Measurements from ENCODE around the gene MALAT1.

Gene MALAT1

GRCh38 chr11:65540290-65541092 is 41.6 kb downstream of the MALAT1 start:
- DNase-seq = peak; percentile 88

DNA sequence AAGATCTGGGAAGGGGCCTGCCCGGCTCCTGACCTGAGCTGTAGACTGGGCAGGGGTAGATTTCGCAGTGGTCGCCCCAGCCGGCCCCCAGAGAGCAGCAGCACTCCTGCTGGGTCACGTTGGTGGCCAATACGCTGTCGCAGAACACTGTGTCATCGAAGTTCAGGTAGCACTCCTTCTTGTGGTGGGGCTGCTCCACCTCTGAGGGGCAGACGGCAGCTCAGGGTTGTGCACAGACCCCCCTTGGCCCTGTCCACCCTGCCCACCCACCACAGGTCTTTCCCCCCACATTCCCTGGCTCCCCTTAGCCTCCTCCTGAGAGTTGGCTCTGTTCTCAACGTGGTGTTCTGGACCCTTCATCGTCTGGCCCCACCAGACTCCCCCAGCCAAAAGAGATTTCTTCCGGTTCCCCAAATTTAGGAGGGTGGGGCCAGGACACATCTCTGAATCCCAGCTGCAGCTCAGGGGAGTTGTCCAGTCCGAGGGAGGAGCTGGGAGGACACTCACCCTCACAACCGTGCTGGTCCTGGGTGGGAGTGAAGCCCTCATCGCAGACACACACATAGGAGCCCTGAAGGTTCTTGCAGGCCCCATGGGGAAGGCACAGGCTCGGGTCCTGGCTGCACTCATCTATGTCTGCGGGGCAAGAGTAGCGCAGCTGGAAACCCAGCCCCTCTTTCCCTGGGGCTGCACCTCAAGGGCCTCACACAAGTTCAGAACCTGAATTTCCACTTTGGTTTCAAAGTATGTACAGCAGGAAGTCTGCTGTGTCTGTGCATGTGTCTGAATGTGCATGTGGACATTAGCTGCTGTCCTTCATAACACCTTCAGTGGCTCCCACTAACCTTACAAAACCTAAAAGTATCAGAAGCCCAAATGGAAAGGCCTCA is 42.5 kb downstream of the MALAT1 start:
- DNase-seq = no peak

GRCh38 chr11:65542738-65543390 is 44.0 kb downstream of the MALAT1 start:
- no peak for DNase-seq

GRCh38 chr11:65545853-65546216 is 47.0 kb downstream of the MALAT1 start:
- no peak for DNase-seq

DNA sequence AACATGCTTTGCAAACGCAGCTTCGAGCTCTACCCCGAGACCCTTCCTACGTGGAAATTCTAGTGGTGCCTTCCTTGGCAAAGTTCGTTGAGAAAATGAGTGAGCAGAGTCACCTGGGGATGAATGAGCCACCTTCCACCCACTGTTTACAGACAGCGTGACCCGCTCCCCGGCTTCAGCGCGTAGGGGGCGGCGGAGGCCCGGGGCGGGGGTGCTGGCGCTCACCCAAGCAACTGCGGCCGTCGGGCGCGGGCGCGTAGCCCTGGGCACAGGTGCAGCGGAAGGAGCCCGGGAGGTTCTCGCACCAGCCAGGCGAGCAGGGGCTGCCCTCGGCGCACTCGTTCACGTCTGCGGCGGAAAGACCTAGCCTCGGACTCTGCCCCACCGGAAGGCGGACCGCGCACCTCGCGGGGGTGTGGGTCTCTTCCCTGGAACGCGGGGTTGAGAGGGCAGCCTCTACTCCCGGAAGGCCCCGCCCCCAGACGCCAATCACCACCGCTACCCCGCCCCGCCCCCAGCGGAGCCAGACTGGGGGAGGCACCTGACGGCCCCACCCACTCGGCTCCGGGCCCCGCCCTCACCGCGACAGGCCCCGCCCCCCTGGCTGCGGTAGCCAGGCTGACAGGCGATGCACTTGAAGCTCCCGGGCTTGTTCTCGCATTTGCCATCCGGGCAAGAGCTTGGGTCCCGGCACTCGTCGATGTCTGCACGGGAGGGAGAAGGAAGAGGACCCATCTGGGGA is 47.5 kb downstream of the MALAT1 start:
- DNase-seq = no peak

- no peak for DNase-seq
Measured at GRCh38 chr11:65547446-65548125, 48.7 kb downstream of the MALAT1 start.

DNA sequence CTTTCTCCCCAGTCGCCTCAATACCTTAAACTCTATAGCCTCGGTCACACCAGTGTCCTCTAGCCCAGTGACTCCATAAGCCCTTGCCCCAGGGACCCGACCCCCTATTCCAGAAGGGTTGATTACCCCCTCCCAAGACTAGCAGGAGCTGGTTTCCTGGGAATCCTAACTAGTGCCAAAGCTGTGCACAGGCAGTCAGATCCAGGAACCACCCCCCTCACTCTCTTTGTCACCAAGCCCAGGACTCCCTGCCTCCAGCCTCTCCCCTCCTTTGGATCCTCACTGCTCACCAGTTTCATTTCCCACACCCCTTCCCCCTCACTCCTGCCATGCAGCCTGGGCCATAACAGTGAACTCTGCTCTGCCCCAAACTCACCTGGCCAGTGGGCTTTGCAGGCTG is 49.5 kb downstream of the MALAT1 start:
- DNase-seq = no peak

- DNase-seq = no peak
Measured at GRCh38 chr11:65549096-65549495, 50.3 kb downstream of the MALAT1 start.

GRCh38 chr11:65551572-65552387 is 52.9 kb downstream of the MALAT1 start:
- no peak for DNase-seq

DNA sequence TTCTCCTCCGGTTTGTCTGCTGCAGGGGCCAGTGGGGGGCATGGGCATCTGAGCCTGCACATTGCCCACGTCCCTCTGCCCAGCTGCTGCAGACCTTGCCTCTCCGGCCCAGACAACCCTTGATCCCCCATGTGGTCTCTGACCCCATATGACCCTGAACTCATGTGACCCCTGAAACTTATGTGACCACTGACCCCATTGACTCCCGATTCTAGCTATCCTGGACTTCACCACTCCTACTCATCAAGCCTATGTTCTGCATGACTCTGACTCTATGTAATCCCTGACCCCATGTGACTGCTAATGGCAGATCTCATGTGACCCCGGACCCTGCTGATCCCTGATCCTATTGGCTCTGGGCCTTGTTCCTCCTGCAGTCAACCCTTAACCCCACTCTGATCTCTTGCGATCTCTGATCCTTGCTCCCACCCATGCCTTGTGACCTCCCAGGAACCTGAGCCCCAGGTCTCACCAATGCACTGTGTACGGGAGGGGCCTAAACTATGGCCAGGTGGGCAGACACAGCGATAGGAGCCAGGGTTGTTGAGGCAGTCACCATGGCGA is 53.6 kb downstream of the MALAT1 start:
- no peak for DNase-seq

DNA sequence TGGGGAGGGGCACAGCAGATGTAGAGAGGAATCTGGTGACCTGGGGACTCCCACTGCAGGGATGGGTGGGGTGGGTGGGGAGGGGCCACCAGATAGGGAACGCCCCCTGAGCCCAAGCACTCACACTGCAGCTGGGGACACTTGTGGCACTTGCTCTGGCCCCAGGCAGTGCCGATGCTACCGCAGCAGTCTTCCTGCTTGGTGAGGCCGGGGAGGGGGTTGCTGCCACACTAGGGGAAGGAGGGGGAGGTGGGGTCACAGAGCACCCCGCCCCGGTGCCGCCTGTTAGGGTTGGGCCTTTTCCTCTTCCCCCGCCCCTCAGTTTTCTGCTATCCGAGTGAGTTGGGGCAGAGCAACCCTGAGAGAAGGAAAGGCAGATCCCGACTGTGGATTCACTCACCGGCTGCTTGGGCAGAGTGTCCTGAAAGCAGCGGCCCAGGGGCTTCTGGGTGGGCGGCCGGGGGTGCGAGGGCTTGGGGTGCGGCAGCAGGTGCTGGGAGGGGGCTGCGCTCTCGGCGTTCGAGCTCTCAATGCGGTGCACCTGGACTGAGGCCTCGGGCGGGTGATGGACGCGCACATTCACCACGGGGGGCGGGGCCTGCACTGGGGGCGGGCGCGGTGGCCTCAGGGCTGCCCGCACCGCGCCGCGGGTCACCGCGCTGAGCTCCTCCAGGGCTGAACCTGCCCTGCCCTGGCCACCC is 54.6 kb downstream of the MALAT1 start:
- no peak for DNase-seq

- no peak for DNase-seq
Measured at GRCh38 chr11:65554057-65554818, 55.4 kb downstream of the MALAT1 start.

GRCh38 chr11:65554842-65555430 is 56.1 kb downstream of the MALAT1 start:
- DNase-seq = no peak

- DNase-seq = peak; percentile 73
Measured at GRCh38 chr11:65555693-65556231, 56.9 kb downstream of the MALAT1 start.
